KMS-11 (cell line): Measurements from ENCODE around the gene CCT7.

Experiments used
- H2AFZ ChIP-seq: fragments of 200-600 bp; sonication (generic); 2 replicates; pipeline ENCODE4 v1.6.1; 2016; ENCODE audit warnings: antibody characterized with exemption, mixed run types, low read depth
- H3K27ac ChIP-seq: fragments of 200-600 bp; sonication (generic); 2 replicates; pipeline ENCODE4 v1.6.1; 2016; ENCODE audit warnings: mild to moderate bottlenecking, mixed run types
- H3K27me3 ChIP-seq: fragments of 200-600 bp; sonication (generic); 2 replicates; pipeline ENCODE4 v1.6.1; 2017; ENCODE audit warnings: mild to moderate bottlenecking, low read depth, mixed run types, moderate library complexity; ENCODE audit not compliant: insufficient read depth
- H3K36me3 ChIP-seq: fragments of 200-600 bp; sonication (generic); 2 replicates; pipeline ENCODE4 v1.6.1; 2017; ENCODE audit warnings: mild to moderate bottlenecking, mixed run types; ENCODE audit not compliant: insufficient read depth
- H3K4me1 ChIP-seq: fragments of 200-600 bp; sonication (generic); 2 replicates; pipeline ENCODE4 v1.6.1; 2016; ENCODE audit warnings: mild to moderate bottlenecking, low read depth, mixed run types; ENCODE audit not compliant: poor library complexity, severe bottlenecking
- H3K4me2 ChIP-seq: fragments of 200-600 bp; sonication (generic); 2 replicates; pipeline ENCODE4 v1.7.0; 2016; ENCODE audit warnings: mild to moderate bottlenecking, mixed run types
- H3K4me3 ChIP-seq: fragments of 200-600 bp; sonication (generic); IDR thresholded peaks from 2 replicates; pipeline ENCODE4 v1.6.1; 2017; ENCODE audit warnings: low read depth, low read length, mixed read lengths; ENCODE audit not compliant: insufficient read depth
- H3K79me2 ChIP-seq: fragments of 200-600 bp; sonication (generic); 2 replicates; pipeline ENCODE4 v1.6.1; 2016; ENCODE audit warnings: low read depth, mixed run types; ENCODE audit not compliant: insufficient read depth
- H3K9ac ChIP-seq: fragments of 200-600 bp; sonication (generic); 2 replicates; pipeline ENCODE4 v1.6.1; 2016; ENCODE audit warnings: mild to moderate bottlenecking, mixed run types
- H4K20me1 ChIP-seq: fragments of 200-600 bp; sonication (generic); 2 replicates; pipeline ENCODE4 v1.6.1; 2016; ENCODE audit warnings: mild to moderate bottlenecking, mixed run types; ENCODE audit not compliant: insufficient read depth
- CTCF ChIP-seq: fragments of 200-600 bp; sonication (generic); conservative IDR thresholded peaks from 2 replicates; pipeline ENCODE4 v1.6.1; 2017; ENCODE audit warnings: low read depth, mild to moderate bottlenecking, antibody characterized with exemption, low read length, moderate library complexity, mixed read lengths

Gene CCT7

GRCh38 chr2:73291461-73292315 is 57.6 kb downstream of the CCT7 start:
- Histone ChIP-seq H3K9ac (no peak overlapping the region), H3K27me3 (peaks cover 34% of the 10 kb centered on the region; the same call in 1 of the 2 replicates), H3K27ac (no peak overlapping the region), H3K36me3 (no peaks in the 10 kb centered on the region), H3K4me1 (no peaks in the 10 kb centered on the region), H2AFZ (no peak overlapping the region), H4K20me1 (no peaks in the 10 kb centered on the region), H3K4me3 (no peak overlapping the region), H3K4me2 (no peak overlapping the region), H3K79me2 (no peaks in the 10 kb centered on the region)
- no peak for TF ChIP-seq CTCF

GRCh38 chr2:73292316-73292905 is 58.3 kb downstream of the CCT7 start:
- no peaks in the 10 kb centered on the region for H3K36me3 ChIP-seq
- H3K4me2 ChIP-seq: peak overlapping the region; percentile 68; the same call in 1 of the 2 replicates
- no peak for TF ChIP-seq CTCF
- H3K27ac ChIP-seq: no peak overlapping the region
- H3K79me2 ChIP-seq: no peaks in the 10 kb centered on the region
- H4K20me1 ChIP-seq: no peaks in the 10 kb centered on the region
- peak overlapping the region; percentile 54 for H3K4me3 ChIP-seq
- H3K4me1 ChIP-seq: no peaks in the 10 kb centered on the region
- no peak overlapping the region for H2AFZ ChIP-seq
- H3K9ac ChIP-seq: no peak overlapping the region
- peaks cover 39% of the 10 kb centered on the region; the same call in 1 of the 2 replicates for H3K27me3 ChIP-seq

GRCh38 chr2:73292906-73293533 is 58.9 kb downstream of the CCT7 start:
- peak overlapping the region; percentile 68 for H3K4me2 ChIP-seq

More at GRCh38 chr2:73292906-73293533, 58.9 kb downstream of the CCT7 start:
- Histone ChIP-seq H3K27ac (no peak overlapping the region), H4K20me1 (no peaks in the 10 kb centered on the region), H3K27me3 (peaks cover 39% of the 10 kb centered on the region; the same call in 1 of the 2 replicates), H3K4me1 (no peaks in the 10 kb centered on the region), H3K9ac (no peak overlapping the region), H3K36me3 (no peaks in the 10 kb centered on the region), H2AFZ (0 out of 2 replicates have a peak overlapping the region, but pooled peaks have one; percentile 64), H3K79me2 (no peaks in the 10 kb centered on the region), H3K4me3 (peak overlapping the region; percentile 54)
- no peak for TF ChIP-seq CTCF
